Fibroblast of the aortic adventitia (primary cell): ENCODE results near the gene FBF1. TPM values are rescaled to one million over a fixed set of nuclear protein-coding genes. Genes with fewer than 3 reads are reported as not detected.

ENCODE experiments used
- DNase-seq: peaks from one replicate; pipeline ENCODE4 v3.0.0-alpha.2; 2010; ENCODE audit warnings: low read depth
- H3K4me3 ChIP-seq: 2 replicates; pipeline ENCODE4 v1.5.1; 2011; ENCODE audit warnings: low read depth, mild to moderate bottlenecking, control low read depth, low read length, moderate library complexity
- CTCF ChIP-seq: IDR thresholded peaks from 2 replicates; pipeline ENCODE4 v1.5.1; 2011; ENCODE audit warnings: mild to moderate bottlenecking, low read length, control low read depth, inconsistent platforms; ENCODE audit not compliant: insufficient read depth
- total RNA-seq: library from RNA; depleted of rRNA; stranded (reverse); fragments of >200 nt; gene quantifications from 2 replicates; pipeline ENCODE4 v1.2.3, GENCODE V29; 2012; ENCODE audit warnings: low replicate concordance

Gene FBF1
- total RNA-seq, 1 donor, result 14.1 TPM

- H3K4me3 ChIP-seq, result no peak overlapping the region
- no peak for TF ChIP-seq CTCF
- DNase-seq, result no peak
Observed at GRCh38 chr17:75894049-75894733, 46.7 kb downstream of the FBF1 start.

DNA sequence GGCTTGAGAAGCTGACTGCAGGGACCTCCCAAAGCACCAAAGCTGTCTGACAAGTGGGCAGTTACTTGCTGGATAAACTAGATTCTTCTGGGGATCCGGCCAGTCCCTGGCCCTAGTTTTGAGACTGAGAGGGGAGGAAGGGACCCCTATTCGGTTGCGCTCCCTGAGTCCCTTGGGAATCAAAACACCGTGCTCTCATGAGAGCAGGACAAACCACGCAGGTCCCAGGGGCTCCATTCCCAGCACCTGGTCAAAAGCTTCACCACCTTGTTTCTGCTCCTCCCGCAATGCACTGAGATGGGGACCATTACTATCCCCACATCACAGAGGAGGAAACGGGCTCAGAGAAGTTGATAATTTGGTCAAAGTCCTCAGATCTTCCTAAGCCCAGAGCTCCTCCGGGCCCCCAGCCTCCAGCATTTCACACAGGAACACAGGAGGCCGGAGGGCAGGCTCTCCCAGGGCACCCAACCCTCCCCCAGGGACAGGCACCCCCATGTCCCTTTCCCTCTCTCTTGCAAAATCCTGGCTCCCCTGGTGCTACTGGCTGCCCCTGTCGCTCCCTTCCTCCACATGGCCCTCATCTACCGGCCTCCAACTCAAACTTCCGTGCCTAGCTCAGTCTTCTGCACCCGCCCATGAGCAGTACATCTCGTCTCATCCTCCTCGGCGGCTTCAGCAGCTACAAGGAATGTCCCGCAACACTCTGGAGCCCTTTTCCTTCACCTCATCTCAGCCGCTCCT lies 47.4 kb downstream of the FBF1 start:
- DNase-seq, result no peak
- no peak overlapping the region for H3K4me3 ChIP-seq
- no peak for TF ChIP-seq CTCF

DNA sequence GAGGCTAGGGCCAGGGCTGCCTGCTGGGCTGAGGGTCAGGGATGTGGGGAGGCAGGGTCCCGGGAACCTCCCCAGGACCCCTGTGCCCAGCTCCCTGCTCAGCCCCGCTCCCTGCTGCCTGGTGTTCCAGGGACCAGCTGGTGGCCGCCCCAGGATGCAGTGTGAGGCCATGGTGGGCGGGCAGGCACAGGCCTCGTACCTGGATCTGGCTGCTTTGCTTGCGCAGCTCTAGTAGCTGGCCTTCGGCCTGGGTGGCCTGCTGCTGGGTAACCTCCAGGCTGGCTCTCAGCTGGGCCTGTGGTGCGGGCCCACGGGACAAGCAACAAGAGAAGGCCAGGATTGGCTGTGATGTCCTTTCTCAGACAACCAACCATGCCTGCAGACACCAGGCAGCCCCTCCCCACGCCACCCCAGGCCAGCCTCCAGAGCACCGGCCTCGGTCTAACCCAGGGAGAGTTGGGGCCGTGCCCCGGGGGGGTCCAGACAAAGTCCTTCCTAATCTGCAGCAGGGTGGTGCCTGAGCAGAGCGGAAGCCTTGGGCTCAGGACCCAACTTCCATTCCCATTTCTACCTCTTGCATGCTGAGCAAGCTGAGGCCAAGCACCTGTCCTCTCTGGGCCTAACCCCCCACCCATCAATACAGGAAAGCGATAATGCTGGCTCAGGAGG lies 48.2 kb downstream of the FBF1 start:
- H3K4me3 ChIP-seq, result no peak overlapping the region
- DNase-seq, result no peak
- no peak for TF ChIP-seq CTCF

GRCh38 chr17:75891605-75892555 lies 49.0 kb downstream of the FBF1 start:
- TF ChIP-seq CTCF, result no peak
- no peak overlapping the region for H3K4me3 ChIP-seq
- no peak for DNase-seq

DNA sequence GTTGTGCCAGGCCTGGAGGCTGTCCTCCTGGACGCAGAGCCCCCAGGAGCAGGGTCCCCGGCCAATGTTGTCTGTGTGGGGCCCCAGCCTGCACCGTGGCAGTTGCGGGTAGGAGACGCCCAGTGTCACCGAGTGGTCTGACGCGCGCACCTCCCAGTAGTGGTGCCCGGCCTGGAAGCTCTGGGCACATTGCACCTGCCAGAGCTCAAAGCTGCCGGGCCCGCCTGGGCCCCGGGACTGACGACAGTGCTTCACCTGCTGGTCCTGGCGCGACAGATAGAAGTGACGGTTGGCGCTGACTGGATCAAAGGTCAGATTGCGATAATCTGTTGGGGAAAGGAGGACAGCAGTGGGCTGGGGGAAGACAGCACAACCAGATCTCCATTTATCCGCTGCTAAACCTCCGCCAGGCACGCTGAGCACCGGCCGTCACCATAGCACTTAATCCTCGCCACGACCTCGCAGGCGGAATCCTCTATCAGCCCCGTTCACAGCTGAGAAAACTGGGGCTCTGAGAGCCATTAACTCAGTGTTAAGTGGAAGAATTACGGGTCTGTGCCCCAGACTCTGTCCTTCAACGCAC lies 49.7 kb downstream of the FBF1 start:
- no peak for TF ChIP-seq CTCF
- H3K4me3 ChIP-seq, result no peak overlapping the region
- no peak for DNase-seq

- no peak for TF ChIP-seq CTCF
- DNase-seq, result no peak
- H3K4me3 ChIP-seq, result no peak overlapping the region
Observed at GRCh38 chr17:75889454-75889853, 51.4 kb downstream of the FBF1 start.
